IPS DF 4.7 (cell line): Measurements from ENCODE around the gene ZNF420.

Experiments
- DNase-seq: peaks from one replicate; pipeline ENCODE4 v3.0.0-alpha.2; 2013; ENCODE audit warnings: low spot score; ENCODE audit errors: extremely low read depth

Gene ZNF420

GRCh38 chr19:37148214-37148613, 70.0 kb downstream of the ZNF420 start:
- no peak for DNase-seq

DNA sequence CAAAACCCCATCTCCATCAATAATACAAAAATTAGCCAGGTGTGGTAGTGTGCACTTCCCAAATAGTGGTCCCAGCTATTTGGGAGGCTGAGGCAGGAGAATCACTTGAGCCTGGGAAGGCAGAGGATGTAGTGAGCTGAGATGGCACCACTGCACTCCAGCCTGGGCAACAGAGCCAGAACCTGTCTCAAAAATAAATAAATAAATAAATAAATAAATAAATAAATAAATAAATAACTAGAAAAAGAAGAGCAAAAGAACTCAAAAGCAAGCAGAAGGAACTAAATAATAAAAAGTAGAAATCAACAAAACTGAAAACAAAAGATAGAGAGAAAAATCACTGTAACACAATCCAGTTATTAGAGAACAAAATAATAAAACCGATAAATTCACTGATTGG, 81.9 kb downstream of the ZNF420 start:
- no peak for DNase-seq

GRCh38 chr19:37165635-37166034, 87.4 kb downstream of the ZNF420 start:
- no peak for DNase-seq

- peak; percentile 87 for DNase-seq
These were observed 94.4 kb downstream of the ZNF420 start, which contains the start of gene ZNF585A for GRCh38 chr19:37172368-37173366. TSS of gene ZNF585A (minus strand) at chr19:37172695. CDS start at chr19:37169910, 2,785 bp downstream.
